Mesothelial cell of epicardium (in vitro differentiated cells): ENCODE measurements around the gene C19orf53. TPM values are rescaled to one million over a fixed set of nuclear protein-coding genes. Genes with fewer than 3 reads are reported as not detected.
A peak's percentile ranks its signal among the peaks of the same experiment; 100 is the strongest.

Experiments
- DNase-seq, 2 experiments: peaks; one replicate each; pipeline ENCODE4 v3.0.0; 2021; ENCODE audit warnings: low spot score in 2 of 2; ENCODE audit not compliant: unreplicated experiment in 2 of 2
- H3K27ac Mint-ChIP-seq: 2 replicates; pipeline ENCODE4 v1.8.0; 2021; ENCODE audit warnings: mixed read lengths
- H3K27me3 Mint-ChIP-seq: 2 replicates; pipeline ENCODE4 v1.8.0; 2021; ENCODE audit warnings: low read depth, mixed read lengths
- H3K36me3 Mint-ChIP-seq: 2 replicates; pipeline ENCODE4 v1.8.0; 2021; ENCODE audit warnings: mixed read lengths
- H3K4me1 Mint-ChIP-seq: 2 replicates; pipeline ENCODE4 v1.8.0; 2021; ENCODE audit warnings: mixed read lengths
- H3K4me3 Mint-ChIP-seq: 2 replicates; pipeline ENCODE4 v1.8.0; 2021; ENCODE audit warnings: mild to moderate bottlenecking, moderate library complexity, mixed read lengths
- H3K9me3 Mint-ChIP-seq: 2 replicates; pipeline ENCODE4 v1.8.0; 2021; ENCODE audit warnings: mixed read lengths
- total RNA-seq: library from RNA; stranded (reverse); gene quantifications from 3 replicates; pipeline ENCODE4 v1.2.1, GENCODE V29; 2021
- TF ChIP-seq, protein P1 (sequence below): fragments of 200-600 bp; sonication (generic); IDR thresholded peaks from one replicate; pipeline ENCODE4 v1.5.0; 2021; ENCODE audit warnings: antibody characterized with exemption; ENCODE audit not compliant: unreplicated experiment

Gene C19orf53
- total RNA-seq, 1 donor from 2014 or later, result 68.9 TPM

DNA sequence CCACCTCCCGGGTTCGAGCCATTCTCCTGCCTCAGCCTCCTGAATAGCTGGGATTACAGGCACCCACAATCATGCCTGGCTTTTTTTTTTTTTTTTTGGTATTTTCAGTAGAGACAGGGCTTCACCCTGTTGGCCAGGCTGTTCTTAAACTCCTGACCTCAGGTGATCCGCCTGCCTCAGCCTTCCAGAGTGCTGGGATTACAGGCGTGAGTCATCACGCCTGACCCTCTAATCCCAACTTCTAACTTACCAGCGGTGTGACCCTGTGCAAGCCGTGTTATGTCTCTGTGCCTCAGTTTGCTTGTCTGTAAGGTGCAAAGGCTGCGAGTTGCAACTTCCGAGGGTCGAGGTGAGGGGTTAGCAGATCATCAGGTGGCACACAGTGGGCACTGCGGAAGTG is 38.3 kb downstream of the C19orf53 start:
- Mint-ChIP-seq H3K9me3 (no peaks in the 10 kb centered on the region), H3K4me1 (no peaks in the 10 kb centered on the region), H3K36me3 (peaks cover 23% of the 10 kb centered on the region), H3K27me3 (no peaks in the 10 kb centered on the region), H3K27ac (no peak overlapping the region), H3K4me3 (no peak overlapping the region)
- no peak for DNase-seq
- TF ChIP-seq, protein P1, sequence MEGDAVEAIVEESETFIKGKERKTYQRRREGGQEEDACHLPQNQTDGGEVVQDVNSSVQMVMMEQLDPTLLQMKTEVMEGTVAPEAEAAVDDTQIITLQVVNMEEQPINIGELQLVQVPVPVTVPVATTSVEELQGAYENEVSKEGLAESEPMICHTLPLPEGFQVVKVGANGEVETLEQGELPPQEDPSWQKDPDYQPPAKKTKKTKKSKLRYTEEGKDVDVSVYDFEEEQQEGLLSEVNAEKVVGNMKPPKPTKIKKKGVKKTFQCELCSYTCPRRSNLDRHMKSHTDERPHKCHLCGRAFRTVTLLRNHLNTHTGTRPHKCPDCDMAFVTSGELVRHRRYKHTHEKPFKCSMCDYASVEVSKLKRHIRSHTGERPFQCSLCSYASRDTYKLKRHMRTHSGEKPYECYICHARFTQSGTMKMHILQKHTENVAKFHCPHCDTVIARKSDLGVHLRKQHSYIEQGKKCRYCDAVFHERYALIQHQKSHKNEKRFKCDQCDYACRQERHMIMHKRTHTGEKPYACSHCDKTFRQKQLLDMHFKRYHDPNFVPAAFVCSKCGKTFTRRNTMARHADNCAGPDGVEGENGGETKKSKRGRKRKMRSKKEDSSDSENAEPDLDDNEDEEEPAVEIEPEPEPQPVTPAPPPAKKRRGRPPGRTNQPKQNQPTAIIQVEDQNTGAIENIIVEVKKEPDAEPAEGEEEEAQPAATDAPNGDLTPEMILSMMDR, result no peak

DNA sequence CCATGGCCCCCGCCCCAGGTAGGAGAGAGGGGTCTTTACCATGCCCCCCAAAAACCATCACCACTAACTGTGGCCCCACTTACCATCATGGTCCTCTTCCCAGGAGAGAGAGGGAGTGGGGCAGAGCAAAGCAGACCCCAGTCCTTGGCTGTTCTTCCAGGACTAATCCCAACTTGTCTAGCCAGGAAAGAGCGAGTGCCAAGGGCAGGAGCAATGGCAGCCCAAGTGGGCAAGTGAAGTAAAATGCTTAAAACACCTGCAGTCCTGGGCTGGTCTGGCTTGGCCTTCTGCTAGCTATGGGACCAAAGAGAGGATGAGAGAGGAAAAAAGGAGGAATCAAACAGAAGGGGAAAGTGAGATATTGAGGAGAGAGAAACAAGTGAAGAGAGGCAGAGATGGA is 38.9 kb downstream of the C19orf53 start:
- TF ChIP-seq, protein P1, result no peak
- Mint-ChIP-seq H3K4me3 (no peak overlapping the region), H3K4me1 (peaks cover 2% of the 10 kb centered on the region), H3K27ac (no peak overlapping the region), H3K27me3 (no peaks in the 10 kb centered on the region), H3K9me3 (no peaks in the 10 kb centered on the region), H3K36me3 (peaks cover 23% of the 10 kb centered on the region)
- DNase-seq, result no peak

DNA sequence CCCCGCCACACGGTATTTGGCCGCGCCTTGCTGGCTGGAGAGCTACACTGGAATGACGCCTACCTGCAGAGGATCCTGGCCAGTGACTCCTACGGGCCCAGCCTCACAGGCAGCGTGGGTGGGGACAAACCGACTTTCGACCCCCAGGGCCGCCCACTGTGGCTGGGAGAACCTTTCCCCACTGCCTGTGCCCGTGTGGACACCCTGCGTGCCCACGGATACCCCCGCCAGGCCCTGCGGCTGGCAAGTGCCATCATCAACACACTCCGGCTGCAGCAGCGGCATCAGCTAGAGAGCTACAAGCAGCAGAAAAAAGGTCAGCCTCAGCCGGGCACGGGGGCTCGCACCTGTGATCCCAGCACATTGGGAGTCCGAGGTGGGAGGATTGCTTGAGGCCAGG is 40.3 kb downstream of the C19orf53 start:
- no peak for DNase-seq

DNA sequence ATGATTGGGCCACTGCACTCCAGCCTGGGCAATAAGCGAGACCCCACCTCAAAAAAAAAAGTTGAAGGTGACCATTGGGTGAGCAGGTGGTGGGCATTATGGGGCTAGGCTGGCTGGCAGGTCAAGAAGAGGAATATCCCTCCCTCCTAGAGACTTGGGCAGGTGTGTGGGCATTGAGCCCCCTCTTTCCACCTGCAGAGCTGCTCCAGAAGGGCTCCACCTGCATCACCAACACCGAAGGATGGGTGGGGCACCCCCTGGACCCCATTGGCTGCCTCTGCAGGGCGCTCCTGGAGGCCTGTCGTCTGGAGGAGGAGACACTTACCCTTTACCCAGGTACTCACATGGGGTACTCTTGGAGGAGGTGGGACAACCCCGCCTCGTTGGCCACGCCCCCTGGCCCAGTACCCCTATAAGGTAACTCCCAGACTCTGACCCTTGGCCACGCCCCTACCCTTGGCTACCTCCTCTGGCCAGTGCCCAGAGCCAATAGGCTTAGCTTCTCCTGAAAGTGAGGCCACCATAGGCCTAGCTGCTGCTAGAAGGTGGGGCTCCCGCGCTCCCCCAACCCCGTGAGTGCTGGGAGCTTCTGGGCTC is 42.9 kb downstream of the C19orf53 start:
- DNase-seq, result no peak
- no peaks in the 10 kb centered on the region for H3K9me3 Mint-ChIP-seq
- TF ChIP-seq, protein P1, result no peak
- peaks cover 5% of the 10 kb centered on the region for H3K4me1 Mint-ChIP-seq
- H3K27me3 Mint-ChIP-seq, result no peaks in the 10 kb centered on the region
- H3K36me3 Mint-ChIP-seq, result peaks cover 20% of the 10 kb centered on the region
- no peak overlapping the region for H3K27ac Mint-ChIP-seq
- H3K4me3 Mint-ChIP-seq, result peak overlapping the region; percentile 17

More for the DNA sequence above, 40.3 kb downstream of the C19orf53 start:
- peaks cover 5% of the 10 kb centered on the region for H3K4me1 Mint-ChIP-seq
- H3K9me3 Mint-ChIP-seq, result no peaks in the 10 kb centered on the region
- H3K27ac Mint-ChIP-seq, result no peak overlapping the region
- no peak overlapping the region for H3K4me3 Mint-ChIP-seq
- H3K27me3 Mint-ChIP-seq, result no peaks in the 10 kb centered on the region
- TF ChIP-seq, protein P1, result no peak
- peaks cover 19% of the 10 kb centered on the region for H3K36me3 Mint-ChIP-seq

DNA sequence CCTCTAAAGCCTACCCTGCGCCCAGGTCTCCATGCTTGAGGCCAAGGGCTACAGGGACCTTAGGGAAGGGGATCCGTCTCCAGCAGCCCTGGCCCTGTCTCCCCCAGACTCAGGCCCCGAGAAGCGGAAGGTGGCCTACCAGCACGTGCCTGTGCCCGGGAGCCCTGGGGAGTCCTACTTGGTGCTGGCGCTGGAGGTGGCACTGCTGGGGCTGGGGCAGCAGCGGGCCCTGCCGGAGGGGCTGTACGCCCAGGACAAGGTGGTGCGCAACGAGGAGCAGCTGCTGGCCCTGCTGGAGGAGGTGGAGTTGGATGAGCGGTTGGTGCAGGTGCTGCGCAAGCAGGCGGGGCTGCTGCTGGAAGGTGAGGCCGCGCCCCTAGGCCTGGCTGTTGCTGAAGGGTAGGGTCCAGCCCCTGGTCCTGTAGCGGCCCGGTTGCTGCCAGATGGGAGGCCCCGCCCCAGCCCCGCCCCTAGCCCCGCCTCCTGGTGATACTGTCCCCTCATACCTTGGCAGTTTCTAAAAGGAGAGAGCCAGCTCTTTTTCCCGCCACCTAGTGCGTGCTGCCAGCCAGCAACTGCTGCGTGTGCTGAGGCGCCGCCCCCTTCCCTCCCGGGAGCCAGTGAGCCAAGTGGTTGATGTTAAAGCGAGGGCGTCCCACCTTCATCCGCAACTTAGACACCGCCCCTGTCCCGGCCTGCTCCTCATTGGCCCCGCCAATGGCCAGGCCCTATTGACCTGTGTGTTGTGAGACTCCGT is 43.5 kb downstream of the C19orf53 start:
- Mint-ChIP-seq H3K9me3 (no peaks in the 10 kb centered on the region), H3K27ac (no peak overlapping the region), H3K36me3 (peaks cover 22% of the 10 kb centered on the region), H3K4me1 (peaks cover 5% of the 10 kb centered on the region), H3K4me3 (peak overlapping the region; percentile 26), H3K27me3 (no peaks in the 10 kb centered on the region)
- no peak for DNase-seq
- TF ChIP-seq, protein P1, result no peak
